GM19351 (cell line): ENCODE results near the gene GPR101.
"Not testable (repeated sequence)": the region's sequence is repeated elsewhere in the genome, so short reads cannot be mapped to it uniquely, and the experiment has no call there.

ENCODE experiments used
- ATAC-seq: cut with Tn5 transposase; IDR thresholded peaks from one replicate; pipeline ENCODE4 v1.9.1; 2021; ENCODE audit warnings: mild to moderate bottlenecking, moderate library complexity; ENCODE audit not compliant: unreplicated experiment

The GPR101 gene

DNA sequence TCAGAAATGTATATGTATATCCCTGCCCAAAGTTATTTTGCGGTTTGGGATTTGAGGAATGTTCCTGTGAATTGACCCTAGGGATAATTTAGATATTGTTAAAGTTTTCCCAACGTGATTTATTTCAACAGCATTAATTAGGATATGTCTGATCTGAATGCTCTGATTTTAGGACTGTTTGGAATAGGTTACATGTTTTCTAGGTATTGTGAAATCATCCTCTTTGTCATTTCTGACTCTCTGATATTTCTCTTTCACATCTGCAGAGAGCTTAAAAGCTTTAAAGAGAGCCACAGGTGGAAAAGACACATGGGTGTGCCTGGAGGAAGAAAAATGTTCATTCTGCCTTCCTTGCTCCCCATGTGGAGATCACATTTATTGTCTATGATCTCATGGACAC lies 5.1 kb downstream of the GPR101 start:
- no peak for ATAC-seq

DNA sequence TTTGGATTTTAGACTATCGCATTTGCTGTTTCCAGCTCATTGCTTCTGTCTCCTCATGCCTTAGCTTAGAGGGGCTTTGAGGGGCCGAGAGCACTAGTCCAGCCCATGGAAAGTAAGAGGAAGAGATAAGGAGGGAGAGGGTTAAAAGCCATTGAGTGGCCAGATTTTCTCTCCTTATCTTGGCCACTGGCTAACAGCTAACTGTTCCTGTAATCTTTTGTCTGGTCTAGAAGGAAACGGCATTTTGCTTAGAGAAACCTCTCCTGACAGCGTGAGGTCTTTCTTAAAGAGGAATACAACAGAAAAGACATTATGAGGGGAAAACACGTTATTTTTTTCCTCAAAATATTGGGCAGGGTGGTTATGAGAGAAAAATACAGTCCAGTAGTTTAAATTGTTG lies 7.9 kb downstream of the GPR101 start:
- ATAC-seq: no peak

DNA sequence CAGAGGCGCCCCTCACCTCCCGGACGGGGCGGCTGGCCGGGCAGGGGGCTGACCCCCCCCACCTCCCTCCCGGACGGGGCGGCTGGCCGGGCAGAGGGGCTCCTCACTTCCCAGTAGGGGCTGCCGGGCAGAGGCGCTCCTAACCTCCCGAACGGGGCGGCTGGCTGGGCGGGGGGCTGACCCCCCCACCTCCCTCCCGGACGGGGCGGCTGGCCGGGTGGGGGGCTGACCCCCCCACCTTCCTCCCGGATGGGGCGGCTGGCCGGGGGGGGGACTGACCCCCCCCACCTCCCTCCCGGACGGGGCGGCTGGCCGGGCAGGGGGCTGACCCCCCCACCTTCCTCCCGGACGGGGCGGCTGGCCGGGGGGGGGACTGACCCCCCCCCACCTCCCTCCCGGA lies 33.6 kb downstream of the GPR101 start:
- ATAC-seq: not testable (repeated sequence)

DNA sequence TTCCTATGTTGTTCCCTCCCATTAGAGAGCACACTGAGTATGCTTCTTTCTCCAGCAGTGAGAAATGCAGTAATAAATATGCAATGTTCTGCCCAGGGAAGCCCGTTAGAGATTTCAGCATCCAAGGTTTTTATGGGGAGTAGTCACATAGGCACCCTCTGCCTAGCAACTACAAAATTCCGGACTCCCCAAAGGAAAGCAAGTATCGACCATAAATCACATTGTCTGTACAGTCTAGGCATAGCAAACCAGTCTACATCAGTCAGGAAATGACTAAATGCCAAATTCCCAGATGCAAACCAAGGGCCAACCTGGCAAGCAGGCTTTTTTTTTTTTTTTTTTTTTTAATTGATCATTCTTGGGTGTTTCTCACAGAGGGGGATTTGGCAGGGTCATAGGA lies 34.8 kb downstream of the GPR101 start:
- ATAC-seq: no peak
